HepG2 (cell line): ENCODE data around the gene SLCO6A1. TPM values are rescaled to one million over a fixed set of nuclear protein-coding genes. Genes with fewer than 3 reads are reported as not detected.

Source experiments
- ATAC-seq: fragments of 200-7000 bp; cut with Tn5 transposase; 3 replicates; pipeline ENCODE4 v1.9.1; 2020; ENCODE audit warnings: mild to moderate bottlenecking, moderate library complexity
- BruUV-seq: library from RNA; stranded (reverse); fragments of 400-500 nt; replicated peaks from 2 replicates; lab custom pipeline; 2021; lab: Mats Ljungman, UMichigan
- CTCF ChIA-PET: fragments of 300-600 bp; formaldehyde crosslinking; extraction: SDS; loops from one replicate; lab custom pipeline; 2021; ENCODE audit warnings: low total read pairs, inconsistent platforms, low intra/inter-chr PET ratio; lab: Yijun Ruan, JAX
- POLR2A ChIA-PET: fragments of 350-600 bp; sonication (Branson Sonifier 250); formaldehyde crosslinking; loops from one replicate; lab custom pipeline; 2020; ENCODE audit warnings: antibody characterized with exemption, inconsistent platforms; lab: Yijun Ruan, JAX
- DNase-seq: peaks from one replicate; pipeline ENCODE4 v3.0.0-alpha.2; 2015; ENCODE audit warnings: low spot score
- FAIRE-seq: peaks from 3 replicates; lab custom pipeline; 2011; peaks lifted over from hg19 to GRCh38; lab: Jason Lieb, UNC
- H2AFZ ChIP-seq: one replicate; pipeline ENCODE4 v1.6.1; 2011; ENCODE audit warnings: low read length, inconsistent platforms
- H3K27ac ChIP-seq: fragments of 300-600 bp; 3 replicates; pipeline ENCODE4 v1.8.0; 2011; ENCODE audit warnings: mixed run types, mild to moderate bottlenecking, mixed read lengths, low read length, inconsistent platforms; ENCODE audit not compliant: insufficient read depth; ENCODE audit errors: extremely low read length
- H3K27me3 ChIP-seq, 2 experiments: fragments of 200-600 bp in 1 of 2; 2 replicates in 1 of 2; 3 replicates in 1 of 2; pipeline versions ENCODE4 v1.6.0 to v1.8.0; 2011; ENCODE audit warnings: low read length in 2 of 2, mild to moderate bottlenecking in 2 of 2, moderate library complexity in 2 of 2, inconsistent platforms in 1 of 2; ENCODE audit not compliant: insufficient read depth in 2 of 2, control insufficient read depth in 1 of 2
- H3K36me3 ChIP-seq, 2 experiments: fragments of 200-600 bp in 1 of 2; replicated peaks in 1 of 2; 2 replicates in 1 of 2; 3 replicates in 1 of 2; pipeline versions ENCODE4 v1.5.1 to v1.8.0; 2011; ENCODE audit warnings: low read length in 2 of 2, inconsistent platforms in 1 of 2; ENCODE audit not compliant: insufficient read depth in 2 of 2, control insufficient read depth in 1 of 2
- H3K4me1 ChIP-seq: 2 replicates; pipeline ENCODE4 v1.5.1; 2012; ENCODE audit warnings: low read length, inconsistent platforms; ENCODE audit not compliant: insufficient read depth
- H3K4me2 ChIP-seq: 2 replicates; pipeline ENCODE4 v1.6.0; 2011; ENCODE audit warnings: low read depth, low read length, inconsistent platforms
- H3K4me3 ChIP-seq, 3 experiments: fragments of 200-600 bp in 1 of 3; sonication (generic), shearing (Covaris generic) in 1 of 3; replicated peaks in 1 of 3; 2 replicates each; pipeline ENCODE4 v1.5.1; 2011 to 2016; ENCODE audit warnings: low read length in 3 of 3, inconsistent platforms in 2 of 3, low read depth in 2 of 3, mild to moderate bottlenecking in 2 of 3, control low read depth in 1 of 3, mixed read lengths in 1 of 3; ENCODE audit not compliant: insufficient read depth in 1 of 3
- H3K79me2 ChIP-seq: one replicate; pipeline ENCODE4 v1.6.1; 2011; ENCODE audit warnings: low read length, inconsistent platforms; ENCODE audit not compliant: insufficient read depth
- H3K9ac ChIP-seq: 2 replicates; pipeline ENCODE4 v1.6.0; 2011; ENCODE audit warnings: mild to moderate bottlenecking, low read depth, low read length, inconsistent platforms; ENCODE audit not compliant: insufficient read depth
- H3K9me3 ChIP-seq: 2 replicates; pipeline ENCODE4 v1.5.1; 2012; ENCODE audit warnings: mild to moderate bottlenecking, low read length
- H4K20me1 ChIP-seq: 2 replicates; pipeline ENCODE4 v1.6.0; 2011; ENCODE audit warnings: inconsistent platforms, mild to moderate bottlenecking, low read length, moderate library complexity; ENCODE audit not compliant: insufficient read depth
- ARNT2 ChIP-seq: sonication (generic); formaldehyde crosslinking; IDR thresholded peaks from 2 replicates; pipeline ENCODE4 v1.8.0; 2022; ENCODE audit warnings: mild to moderate bottlenecking, low read depth, missing genetic modification reagents, moderate library complexity
- ATF7 ChIP-seq, 2 experiments: fragments of 450-650 bp in 1 of 2; sonication (generic) in 1 of 2; formaldehyde crosslinking in 1 of 2; IDR thresholded peaks; 2 replicates each; pipeline versions ENCODE4 v1.4.0 to v1.6.1; 2016 to 2020; ENCODE audit warnings: antibody characterized with exemption in 1 of 2, mild to moderate bottlenecking in 1 of 2, missing genetic modification reagents in 1 of 2
- GLMP ChIP-seq: sonication (generic); formaldehyde crosslinking; IDR thresholded peaks from 2 replicates; pipeline ENCODE4 v1.9.0; 2021; ENCODE audit warnings: missing genetic modification reagents, mild to moderate bottlenecking, borderline replicate concordance
- HOMEZ ChIP-seq: IDR thresholded peaks from 2 replicates; pipeline ENCODE4 v1.6.1; 2016; ENCODE audit warnings: low read depth
- MNT ChIP-seq: fragments of 450-650 bp; IDR thresholded peaks from 2 replicates; pipeline ENCODE4 v1.6.1; 2016
- MYC ChIP-seq: sonication (generic); formaldehyde crosslinking; IDR thresholded peaks from 2 replicates; pipeline ENCODE4 v1.9.0; 2021; ENCODE audit warnings: missing genetic modification reagents, borderline replicate concordance
- PHF21A ChIP-seq: sonication (generic); formaldehyde crosslinking; IDR thresholded peaks from 2 replicates; pipeline ENCODE4 v1.5.0; 2020; ENCODE audit warnings: mild to moderate bottlenecking, missing genetic modification reagents
- POLR2AphosphoS2 ChIP-seq: IDR thresholded peaks from 2 replicates; pipeline ENCODE4 v1.6.1; 2011; ENCODE audit warnings: low read depth, low read length, improper control_type of control experiment
- PREB ChIP-seq: sonication (generic); formaldehyde crosslinking; IDR thresholded peaks from 2 replicates; pipeline ENCODE4 v1.4.0; 2020; ENCODE audit warnings: missing genetic modification reagents
- RFXAP ChIP-seq: sonication (generic); formaldehyde crosslinking; IDR thresholded peaks from 2 replicates; pipeline ENCODE4 v1.4.0; 2020; ENCODE audit warnings: missing genetic modification reagents, borderline replicate concordance
- TCF7L2 ChIP-seq: IDR thresholded peaks from 2 replicates; pipeline ENCODE4 v1.6.1; 2011; ENCODE audit warnings: mild to moderate bottlenecking, low read depth, low read length, moderate library complexity
- ZBTB25 ChIP-seq: IDR thresholded peaks from 2 replicates; pipeline ENCODE4 v1.6.1; 2018; ENCODE audit warnings: missing genetic modification reagents
- ZNF180 ChIP-seq: sonication (generic); formaldehyde crosslinking; IDR thresholded peaks from 2 replicates; pipeline ENCODE4 v1.4.0; 2020; ENCODE audit warnings: low read depth, missing genetic modification reagents, borderline replicate concordance
- ZNF282 ChIP-seq: fragments of 450-650 bp; IDR thresholded peaks from 2 replicates; pipeline ENCODE4 v1.6.1; 2018; ENCODE audit not compliant: partially characterized antibody
- ZNF446 ChIP-seq: sonication (generic); formaldehyde crosslinking; IDR thresholded peaks from 2 replicates; pipeline ENCODE4 v1.5.0; 2020; ENCODE audit warnings: mild to moderate bottlenecking, missing genetic modification reagents
- ZNF577 ChIP-seq: sonication (generic); formaldehyde crosslinking; IDR thresholded peaks from 2 replicates; pipeline ENCODE4 v1.4.0; 2020; ENCODE audit warnings: mild to moderate bottlenecking, low read depth, missing genetic modification reagents, borderline replicate concordance
- ZNF788 ChIP-seq: sonication (generic); formaldehyde crosslinking; IDR thresholded peaks from 2 replicates; pipeline ENCODE4 v1.5.0; 2020; ENCODE audit warnings: mild to moderate bottlenecking, missing genetic modification reagents, borderline replicate concordance
- in situ Hi-C: cut with HindIII; loops from 2 replicates; pipeline ENCODE4 v1.10.0; 2017; ENCODE audit warnings: low pct_unique_long_range_greater_than_20kb; ENCODE audit not compliant: extremely low pct_ligation_motif_present
- intact Hi-C: fragments of 100-400 bp; cut with micrococcal nuclease; formaldehyde crosslinking; loops from one replicate; pipeline ENCODE4 v1.10.0; 2022; ENCODE audit not compliant: unreplicated experiment
- polyA plus RNA-seq, 8 experiments: library from polyadenylated mRNA; depleted of rRNA in 3 of 8; stranded (reverse) in 7 of 8; unstranded in 1 of 8; fragments of >200 nt; fragmentation: Illumina TruSeq in 4 of 8; extraction: Trizol in 4 of 8; gene quantifications; 2 replicates each; pipeline versions ENCODE4 v1.2.1 to v1.2.3, GENCODE V29; 2011 to 2016; ENCODE audit warnings: low read depth in 4 of 8, missing spikeins in 1 of 8, mixed read lengths in 1 of 8; ENCODE audit not compliant: insufficient read depth in 1 of 8
- total RNA-seq, 5 experiments: library from RNA; depleted of rRNA; stranded (reverse); fragments of >200 nt; fragmentation: Illumina TruSeq; extraction: Trizol; gene quantifications; 2 replicates each; pipeline ENCODE4 v1.2.3, GENCODE V29; 2016; ENCODE audit warnings: low read depth in 1 of 5

SLCO6A1 gene
- total and polyA plus RNA-seq, 2 of the 13 experiments (the other 11 are each of a cell fraction or from before 2014, with no cell fraction given) = 0.31 to 0.48 TPM

- peaks cover 9% of the 10 kb centered on the region; the same call in 1 of the 2 replicates for H3K9me3 ChIP-seq
- ChIA-PET CTCF (no interaction called here), POLR2A (no interaction called here)
- peak overlapping the region in 1 of 3 experiments; percentile 27; a peak in 1 of 6 replicates for H3K4me3 ChIP-seq
- no TSS peak for BruUV-seq
- H3K27me3 ChIP-seq = no peaks in the 10 kb centered on the region
- no peak overlapping the region for H3K9ac ChIP-seq
- DNase-seq (no peak), ATAC-seq (peak; percentile 73), FAIRE-seq (no peak)
- H2AFZ ChIP-seq = peak overlapping the region; percentile 31
- intact Hi-C loops = no loop called here
- H3K27ac ChIP-seq = no peak overlapping the region
- no peaks in the 10 kb centered on the region for H3K4me1 ChIP-seq
- H4K20me1 ChIP-seq = no peaks in the 10 kb centered on the region
- H3K4me2 ChIP-seq = peak overlapping the region; percentile 44
- no peak for TF ChIP-seq ARNT2 (CRISPR knock-in tag)
- TF ChIP-seq MYC (CRISPR knock-in tag) = no peak
- TF ChIP-seq POLR2AphosphoS2 = no peak
- no peak for TF ChIP-seq PHF21A (CRISPR knock-in tag)
- TF ChIP-seq ATF7 (IDR thresholded peaks at IDR 0.05) = no peak
- TF ChIP-seq ATF7 (CRISPR knock-in tag; IDR thresholded peaks at IDR 0.05) = no peak
- no peak for TF ChIP-seq RFXAP (CRISPR knock-in tag)
- no peak for TF ChIP-seq HOMEZ (CRISPR knock-in tag)
- TF ChIP-seq ZBTB25 = no peak
- no peak for TF ChIP-seq ZNF180
- TF ChIP-seq ZNF282 = no peak
- no peak for TF ChIP-seq TCF7L2
- no peak for TF ChIP-seq ZNF577 (CRISPR knock-in tag)
- TF ChIP-seq ZNF788 (CRISPR knock-in tag) = no peak
- TF ChIP-seq GLMP = no peak
- TF ChIP-seq ZNF446 (CRISPR knock-in tag) = no peak
- no peak for TF ChIP-seq MNT
- no peak for TF ChIP-seq PREB (CRISPR knock-in tag)
- H3K79me2 ChIP-seq = no peaks in the 10 kb centered on the region
- H3K36me3 ChIP-seq = no peaks in the 10 kb centered on the region
- in situ Hi-C loops = no loop called here
Observed at GRCh38 chr5:102453716-102454115, 45.1 kb downstream of the SLCO6A1 start.
